ENCODE measurements around the gene KPNA3.

The KPNA3 gene

DNA sequence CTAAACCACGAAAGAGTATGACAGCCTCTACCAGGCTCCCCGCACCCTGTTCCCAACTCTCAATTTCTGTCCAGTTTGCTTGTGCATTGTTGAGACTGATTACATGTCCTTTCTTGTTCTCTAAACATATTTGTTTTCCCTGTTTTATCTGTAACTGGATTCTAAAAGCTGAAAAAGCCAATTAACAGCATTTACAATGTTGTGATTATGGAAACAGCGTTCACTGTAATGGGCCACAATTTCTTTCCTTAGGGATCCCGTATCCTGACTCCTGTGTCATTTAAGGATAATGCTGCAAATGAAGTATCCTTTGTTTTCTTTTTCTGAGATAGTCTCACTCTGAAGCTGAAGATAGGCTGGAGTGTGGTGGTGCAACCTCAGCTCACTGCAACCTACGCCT, 121.7 kb downstream of the KPNA3 start:
- DNase-seq = no peak

DNA sequence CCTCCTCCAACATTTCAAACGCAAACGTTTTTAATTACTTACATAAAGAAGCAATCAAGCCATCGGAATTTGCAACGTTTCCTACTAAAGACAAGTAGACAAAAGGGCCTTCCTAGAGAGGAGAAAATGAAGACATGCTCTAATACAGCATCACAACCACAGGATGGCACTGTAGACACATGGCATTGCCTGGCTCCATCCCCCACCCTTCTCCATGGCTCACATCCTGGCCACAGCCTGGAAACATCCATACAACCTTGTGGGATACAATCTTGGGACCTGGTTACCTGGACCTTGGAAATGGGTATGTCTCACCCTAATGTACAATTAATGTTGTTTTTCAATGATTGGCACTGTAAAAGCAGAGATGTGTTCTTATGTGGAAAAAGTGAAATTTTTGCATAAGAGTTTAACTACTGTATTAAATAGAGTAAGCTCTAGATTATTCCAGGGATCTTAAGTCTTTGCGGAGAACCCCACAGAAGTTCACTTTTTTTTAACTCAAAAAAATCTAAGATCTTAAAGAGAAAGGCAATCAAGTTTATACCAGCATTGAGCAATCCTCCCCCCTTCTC, 122.7 kb downstream of the KPNA3 start:
- peak; percentile 45 for DNase-seq

DNA sequence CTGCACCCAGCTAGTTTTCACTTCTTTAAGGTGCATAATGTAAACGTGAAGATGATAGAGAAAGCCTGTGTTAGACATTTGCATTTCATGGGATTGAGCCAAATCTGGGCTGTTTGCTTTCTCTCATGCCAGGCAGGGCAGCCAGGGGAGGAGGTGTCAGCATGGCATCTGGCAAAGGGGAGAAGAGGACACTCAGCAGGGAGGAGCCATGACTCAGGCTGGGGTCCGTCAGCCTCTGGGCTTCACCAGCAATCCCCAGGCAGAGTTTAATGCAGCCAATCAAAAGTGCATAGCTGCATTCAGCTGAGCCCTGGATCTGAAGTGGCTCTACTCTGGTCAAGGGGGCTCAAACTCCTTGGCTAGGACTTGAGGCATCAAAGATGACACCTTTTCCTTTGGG, 124.7 kb downstream of the KPNA3 start:
- DNase-seq = no peak

DNA sequence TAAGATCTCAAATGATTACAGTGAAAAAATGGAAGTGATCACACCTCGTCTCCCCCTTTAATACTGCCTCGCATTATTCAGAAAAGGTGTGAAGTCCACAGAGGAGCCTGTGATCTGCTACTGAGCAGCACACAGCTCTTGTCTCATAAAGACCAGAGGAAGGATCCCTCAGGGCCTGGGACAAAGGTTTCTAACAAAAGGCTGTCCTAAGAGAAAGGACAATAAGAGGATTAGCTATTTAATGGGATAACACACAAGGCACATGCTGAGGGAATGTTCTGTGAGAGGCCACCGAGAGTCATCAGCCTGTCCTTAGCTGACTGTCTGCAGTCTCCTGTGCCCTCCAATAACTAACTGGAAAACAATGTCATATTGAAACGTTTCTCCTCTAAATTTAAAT, 127.9 kb downstream of the KPNA3 start:
- no peak for DNase-seq

DNA sequence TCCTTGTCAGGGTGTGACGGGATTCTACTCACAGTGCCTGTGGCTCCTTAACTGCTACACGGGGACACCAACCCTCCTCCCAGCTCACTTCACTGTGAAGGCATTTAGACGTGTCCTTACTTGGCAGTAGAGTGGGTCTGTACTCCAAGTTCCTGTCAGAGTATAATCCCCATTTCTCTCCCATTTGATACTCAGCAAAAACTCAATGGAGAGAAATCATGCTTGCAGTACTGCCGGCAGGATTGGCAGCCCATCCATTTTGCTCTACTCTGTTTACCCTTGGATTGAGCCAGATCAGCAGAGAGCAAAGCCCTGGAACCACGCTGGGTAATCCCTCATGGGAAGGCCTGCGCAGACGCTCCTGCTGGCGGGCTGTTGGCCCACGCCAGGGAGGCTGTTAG, 135.2 kb downstream of the KPNA3 start:
- no peak for DNase-seq

DNA sequence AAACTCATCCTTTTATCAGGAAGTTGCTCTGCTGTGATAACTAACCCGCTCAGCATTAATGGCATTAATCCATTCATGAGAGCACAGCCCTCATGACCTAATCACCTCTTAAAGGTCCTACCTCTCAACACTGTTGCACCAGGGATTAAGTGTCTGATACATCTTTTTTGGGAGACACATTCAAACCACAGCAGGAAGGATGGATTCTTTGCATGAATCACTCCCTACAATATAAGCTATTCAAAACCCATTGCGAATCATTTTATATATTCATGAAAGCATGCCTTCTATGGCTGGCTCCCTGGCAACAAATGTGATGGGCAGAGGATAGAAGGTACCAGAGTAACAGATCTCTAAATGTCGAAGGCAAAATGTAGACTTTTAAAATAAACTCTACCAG, 136.6 kb downstream of the KPNA3 start:
- DNase-seq = no peak

DNA sequence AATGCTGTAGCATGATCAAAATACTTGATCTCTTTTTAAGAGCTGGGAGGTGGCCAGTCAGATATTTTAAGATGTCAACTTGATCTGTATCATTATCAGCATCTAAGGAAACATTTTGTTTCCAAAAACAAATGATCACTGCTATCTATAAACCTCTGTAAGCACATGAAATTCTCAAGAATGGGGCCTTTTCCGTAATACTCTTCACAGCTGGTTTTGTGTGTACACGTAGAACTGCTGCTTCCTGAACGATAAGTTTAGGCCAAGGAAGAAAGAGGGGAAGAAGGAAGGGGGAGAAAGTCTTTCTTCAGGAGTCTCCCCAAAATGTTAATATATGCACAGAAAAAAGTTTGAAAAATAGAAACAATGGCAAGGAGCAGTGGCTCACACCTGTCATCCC, 138.5 kb downstream of the KPNA3 start:
- no peak for DNase-seq

DNA sequence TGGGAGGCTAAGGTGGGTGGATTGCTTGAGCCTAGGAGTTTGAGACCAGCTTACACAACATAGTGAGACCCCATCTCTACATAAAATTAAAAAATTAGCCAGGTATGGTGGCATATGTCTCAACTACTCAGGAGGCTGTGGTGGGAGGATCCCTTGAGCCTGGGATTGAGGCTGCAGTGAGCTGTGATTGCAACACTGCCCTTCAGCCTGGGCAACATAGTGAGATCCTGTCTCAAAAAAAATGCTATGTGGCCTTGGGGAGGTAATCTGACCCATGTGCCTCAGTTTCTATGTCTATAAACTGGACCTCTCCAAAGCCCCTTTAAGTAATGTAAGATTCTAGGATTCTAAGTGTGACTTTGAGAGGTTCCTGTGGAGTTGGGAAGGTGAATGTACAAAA, 139.0 kb downstream of the KPNA3 start:
- no peak for DNase-seq

DNA sequence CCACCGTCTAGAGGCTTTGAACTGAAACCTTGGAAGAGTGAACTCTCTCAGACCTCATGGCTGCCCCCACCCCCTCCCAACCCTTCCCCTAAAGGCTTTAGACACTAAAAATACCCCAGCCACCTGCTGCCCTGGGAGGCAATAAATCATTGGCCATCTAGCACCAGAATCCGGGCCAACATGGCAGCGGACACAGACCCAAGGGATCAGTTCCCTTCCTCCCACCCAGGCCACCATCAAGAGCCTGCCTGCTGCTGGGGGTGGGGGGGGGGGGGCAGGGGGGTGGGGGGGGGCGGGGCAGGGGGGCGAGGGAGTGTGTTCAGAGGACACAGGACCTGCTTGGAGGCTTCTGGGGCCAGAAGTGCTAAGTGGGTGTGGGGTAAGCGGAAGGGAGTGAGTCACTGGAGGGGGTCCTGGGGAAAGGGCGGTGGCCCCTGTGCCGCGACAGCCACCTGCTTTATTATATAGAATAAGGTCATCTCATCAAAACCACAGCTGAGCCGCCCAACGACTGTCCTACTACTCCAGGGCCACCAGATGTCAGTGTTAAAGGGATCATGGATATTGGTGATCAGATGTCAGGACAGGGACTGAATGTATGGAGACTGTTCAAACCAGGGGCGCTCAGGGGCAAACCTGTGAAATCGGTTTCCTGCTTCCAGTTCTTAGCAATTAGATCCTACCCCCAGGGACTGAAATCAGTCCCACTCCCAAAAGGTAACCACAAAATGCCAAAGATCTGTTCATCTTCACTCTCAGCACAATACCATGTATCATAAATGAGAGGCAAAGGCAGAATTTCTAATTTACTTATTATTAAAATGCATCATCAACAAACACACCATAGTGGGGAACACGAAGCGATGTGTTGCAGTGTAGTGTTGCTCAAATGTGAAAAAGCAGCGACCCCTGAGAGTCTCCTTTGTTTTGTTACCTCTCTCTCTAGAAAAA, 139.9 kb downstream of the KPNA3 start:
- DNase-seq = peak; percentile 53

DNA sequence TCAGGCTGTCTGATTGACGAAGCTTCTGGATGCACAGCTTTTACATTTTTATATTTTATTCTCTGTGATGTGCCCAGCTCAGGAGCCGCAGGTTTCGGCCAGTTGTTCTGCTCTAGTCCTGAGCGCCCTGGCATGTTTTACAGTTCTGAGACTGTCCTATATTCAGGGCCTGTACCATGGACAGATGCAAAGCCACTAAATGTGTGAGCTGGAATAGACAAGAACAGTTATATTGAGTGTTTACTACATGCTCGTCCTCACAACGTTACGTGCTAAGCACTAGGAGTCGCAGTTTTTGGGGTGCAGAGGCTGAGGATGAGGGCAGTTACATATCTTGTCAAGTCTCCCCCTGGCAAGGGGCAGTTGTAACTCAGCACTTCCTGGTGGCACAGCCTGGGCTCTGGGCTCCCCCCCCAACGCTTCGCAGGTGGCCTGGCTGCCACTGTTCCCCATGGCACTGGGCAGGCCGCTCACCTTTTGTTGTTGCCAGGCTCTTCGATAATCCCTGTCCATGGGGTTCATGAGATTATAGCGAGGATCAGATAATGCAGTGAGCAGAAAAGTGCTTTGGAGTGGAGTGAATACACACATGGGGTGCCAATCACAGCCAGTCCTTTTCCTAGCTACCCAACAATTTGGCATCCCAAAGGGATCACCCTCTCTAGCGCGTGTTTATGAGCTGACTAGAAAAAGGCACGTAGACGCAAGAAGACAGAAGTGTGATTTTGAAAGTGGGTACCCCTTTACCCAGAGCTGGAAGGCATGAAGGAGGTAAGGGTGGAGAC, 140.7 kb downstream of the KPNA3 start:
- DNase-seq = no peak

DNA sequence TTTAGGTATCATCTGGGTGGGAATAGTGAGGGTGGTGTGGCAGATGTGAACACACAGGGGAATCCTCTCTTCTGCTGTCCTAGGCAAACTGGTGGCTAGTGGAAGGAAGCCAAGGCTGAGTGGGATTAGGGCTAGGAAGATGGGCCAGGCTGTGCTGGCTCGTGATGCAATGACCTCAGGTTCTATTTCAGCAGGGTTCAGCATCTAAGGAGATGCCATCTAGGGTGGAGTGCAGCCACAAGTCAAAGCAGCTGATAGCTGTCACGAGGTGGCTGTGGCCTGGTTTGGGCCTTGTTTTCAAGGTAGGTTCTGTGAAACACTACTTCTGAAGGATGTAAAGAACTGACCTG, 142.5 kb downstream of the KPNA3 start:
- no peak for DNase-seq

All from suppressor macrophage treated with lipopolysaccharide for 4 hours (primary cell).